ENCODE results near the gene MDGA2. TPM values are rescaled to one million over a fixed set of nuclear protein-coding genes. Genes with fewer than 3 reads are reported as not detected.

The MDGA2 gene
- total RNA-seq, 2 experiments from 2014 or later, result not detected

GRCh38 chr14:47273939-47274338 is 401.5 kb downstream of the MDGA2 start:
- Mint-ChIP-seq H3K9me3 (no peaks in the 10 kb centered on the region), H3K4me3 (no peak overlapping the region), H3K27ac (no peak overlapping the region), H3K36me3 (ENCODE audit: low read depth) (no peaks in the 10 kb centered on the region), H3K4me1 (ENCODE audit: low read depth) (no peaks in the 10 kb centered on the region), H3K27me3 (no peaks in the 10 kb centered on the region)
- intact Hi-C loops (cut with DNase I, micrococcal nuclease), result no loop called here
- Histone ChIP-seq H3K36me3 (ENCODE audit: insufficient read depth, low read length) (no peaks in the 10 kb centered on the region), H3K27ac (ENCODE audit: low read depth in 1 of 2, low read length in 2 of 2) (no peak overlapping the region), H3K27me3 (ENCODE audit: control insufficient read depth in 1 of 2, insufficient read depth in 2 of 2, low read length in 2 of 2) (no peaks in the 10 kb centered on the region), H3K9me3 (ENCODE audit: control insufficient read depth in 1 of 2, insufficient read depth in 1 of 2, low read length in 2 of 2) (no peaks in the 10 kb centered on the region), H3K4me1 (ENCODE audit: insufficient read depth, low read length) (no peaks in the 10 kb centered on the region), H3K4me3 (ENCODE audit: low read length) (no peak overlapping the region)
- no peak for ATAC-seq (ENCODE audit: poor library complexity)
- no peak for TF ChIP-seq CTCF (IDR thresholded peaks at IDR 0.05)
- no peak for DNase-seq
- ChIA-PET POLR2A (no interaction called here), CTCF (no interaction called here)

- Mint-ChIP-seq H3K36me3 (ENCODE audit: low read depth) (no peaks in the 10 kb centered on the region), H3K4me1 (ENCODE audit: low read depth) (no peaks in the 10 kb centered on the region), H3K27ac (no peak overlapping the region), H3K27me3 (no peaks in the 10 kb centered on the region), H3K9me3 (no peaks in the 10 kb centered on the region), H3K4me3 (no peak overlapping the region)
- no peak for TF ChIP-seq CTCF (IDR thresholded peaks at IDR 0.05)
- no peaks in the 10 kb centered on the region for H3K36me3 ChIP-seq (ENCODE audit: insufficient read depth, low read length)
- ATAC-seq (ENCODE audit: poor library complexity) (no peak), DNase-seq (no peak)
- H3K27me3 ChIP-seq (ENCODE audit: control insufficient read depth in 1 of 2, insufficient read depth in 2 of 2, low read length in 2 of 2), result no peaks in the 10 kb centered on the region
- H3K4me3 ChIP-seq (ENCODE audit: low read length), result no peak overlapping the region
- intact Hi-C loops (cut with DNase I, micrococcal nuclease), result no loop called here
- CTCF ChIA-PET, result no interaction called here
- no peak overlapping the region for H3K27ac ChIP-seq (ENCODE audit: low read depth in 1 of 2, low read length in 2 of 2)
- H3K9me3 ChIP-seq (ENCODE audit: control insufficient read depth in 1 of 2, insufficient read depth in 1 of 2, low read length in 2 of 2), result no peaks in the 10 kb centered on the region
- POLR2A ChIA-PET, result no interaction called here
- no peaks in the 10 kb centered on the region for H3K4me1 ChIP-seq (ENCODE audit: insufficient read depth, low read length)
These were observed 404.7 kb downstream of the MDGA2 start for GRCh38 chr14:47270715-47271114.

GRCh38 chr14:47269756-47270492 is 405.5 kb downstream of the MDGA2 start:
- Histone ChIP-seq H3K27ac (ENCODE audit: low read depth in 1 of 2, low read length in 2 of 2) (no peak overlapping the region), H3K4me3 (ENCODE audit: low read length) (no peak overlapping the region), H3K4me1 (ENCODE audit: insufficient read depth, low read length) (no peaks in the 10 kb centered on the region), H3K27me3 (ENCODE audit: control insufficient read depth in 1 of 2, insufficient read depth in 2 of 2, low read length in 2 of 2) (no peaks in the 10 kb centered on the region), H3K36me3 (ENCODE audit: insufficient read depth, low read length) (no peaks in the 10 kb centered on the region), H3K9me3 (ENCODE audit: control insufficient read depth in 1 of 2, insufficient read depth in 1 of 2, low read length in 2 of 2) (no peaks in the 10 kb centered on the region)
- CTCF ChIA-PET, result no interaction called here
- no peak for TF ChIP-seq CTCF (IDR thresholded peaks at IDR 0.05)
- H3K4me1 Mint-ChIP-seq (ENCODE audit: low read depth), result no peaks in the 10 kb centered on the region
- H3K4me3 Mint-ChIP-seq, result no peak overlapping the region
- no peaks in the 10 kb centered on the region for H3K36me3 Mint-ChIP-seq (ENCODE audit: low read depth)
- H3K27me3 Mint-ChIP-seq, result no peaks in the 10 kb centered on the region
- H3K9me3 Mint-ChIP-seq, result no peaks in the 10 kb centered on the region
- H3K27ac Mint-ChIP-seq, result no peak overlapping the region
- POLR2A ChIA-PET, result no interaction called here
- no peak for ATAC-seq (ENCODE audit: poor library complexity)
- intact Hi-C loops (cut with DNase I, micrococcal nuclease), result no loop called here
- no peak for DNase-seq

All from CD4-positive, alpha-beta T cell (primary cell).